NCI-H1694 treated with DMSO at 0.1 percent for 48 hours (cell line): Measurements from ENCODE around the gene EFNA5.

Experiments used
- DNase-seq: peaks from one replicate; lab custom pipeline; 2025; lab: John Stamatoyannopoulos, UW

The EFNA5 gene

GRCh38 chr5:107544476-107544875 lies 126.3 kb downstream of the EFNA5 start:
- DNase-seq = no peak

GRCh38 chr5:107543868-107544267 lies 126.9 kb downstream of the EFNA5 start:
- DNase-seq = no peak

- peak; percentile 38 for DNase-seq
Measured at GRCh38 chr5:107542831-107543231, 127.9 kb downstream of the EFNA5 start.

GRCh38 chr5:107542428-107542827 lies 128.3 kb downstream of the EFNA5 start:
- peak; percentile 25 for DNase-seq

- DNase-seq = no peak
Measured at GRCh38 chr5:107541400-107541799, 129.3 kb downstream of the EFNA5 start.

- no peak for DNase-seq
Measured at GRCh38 chr5:107539726-107540330, 130.9 kb downstream of the EFNA5 start.

GRCh38 chr5:107538805-107539445 lies 131.8 kb downstream of the EFNA5 start:
- DNase-seq = no peak

- DNase-seq = no peak
Measured at GRCh38 chr5:107538331-107538730, 132.4 kb downstream of the EFNA5 start.

GRCh38 chr5:107535849-107536248 lies 134.9 kb downstream of the EFNA5 start:
- no peak for DNase-seq

GRCh38 chr5:107533910-107534876 lies 136.5 kb downstream of the EFNA5 start:
- DNase-seq = no peak

GRCh38 chr5:107532916-107533315 lies 137.8 kb downstream of the EFNA5 start:
- no peak for DNase-seq

- DNase-seq = no peak
Measured at GRCh38 chr5:107532169-107532878, 138.4 kb downstream of the EFNA5 start.

- no peak for DNase-seq
Measured at GRCh38 chr5:107531308-107531707, 139.4 kb downstream of the EFNA5 start.

GRCh38 chr5:107529618-107530017 lies 141.1 kb downstream of the EFNA5 start:
- no peak for DNase-seq

- no peak for DNase-seq
Measured at GRCh38 chr5:107526270-107526937, 144.3 kb downstream of the EFNA5 start.

- DNase-seq = no peak
Measured at GRCh38 chr5:107524111-107524510, 146.6 kb downstream of the EFNA5 start.

- DNase-seq = no peak
Measured at GRCh38 chr5:107523029-107523680, 147.6 kb downstream of the EFNA5 start.

GRCh38 chr5:107522456-107522855 lies 148.3 kb downstream of the EFNA5 start:
- DNase-seq = no peak

- DNase-seq = no peak
Measured at GRCh38 chr5:107519900-107520354, 150.8 kb downstream of the EFNA5 start.

- DNase-seq = no peak
Measured at GRCh38 chr5:107518616-107519015, 152.1 kb downstream of the EFNA5 start.

- no peak for DNase-seq
Measured at GRCh38 chr5:107518190-107518589, 152.5 kb downstream of the EFNA5 start.
